GM12801 (cell line): Measurements from ENCODE around the gene COL18A1.

Experiments
- CTCF ChIP-seq: IDR thresholded peaks from one replicate; pipeline ENCODE4 v1.5.1; 2011; ENCODE audit warnings: control low read depth; ENCODE audit not compliant: insufficient read length; ENCODE audit errors: extremely low read depth

Gene COL18A1

GRCh38 chr21:45509566-45510465 lies 104.9 kb downstream of the COL18A1 start:
- TF ChIP-seq CTCF = no peak

- TF ChIP-seq CTCF = no peak
These were observed 105.5 kb downstream of the COL18A1 start for GRCh38 chr21:45510466-45510955.

- no peak for TF ChIP-seq CTCF
These were observed 106.0 kb downstream of the COL18A1 start for GRCh38 chr21:45511007-45511406.

GRCh38 chr21:45511661-45512431 lies 106.9 kb downstream of the COL18A1 start:
- no peak for TF ChIP-seq CTCF

- TF ChIP-seq CTCF = no peak
These were observed 107.6 kb downstream of the COL18A1 start for GRCh38 chr21:45512626-45513002.

GRCh38 chr21:45513003-45513717 lies 108.2 kb downstream of the COL18A1 start:
- no peak for TF ChIP-seq CTCF
